GM19351 (cell line): ENCODE results near the gene C13orf46.

Source experiments
- ATAC-seq: cut with Tn5 transposase; IDR thresholded peaks from one replicate; pipeline ENCODE4 v1.9.1; 2021; ENCODE audit warnings: mild to moderate bottlenecking, moderate library complexity; ENCODE audit not compliant: unreplicated experiment

The C13orf46 gene

GRCh38 chr13:113939944-113940297 lies 34.0 kb downstream of the C13orf46 start:
- ATAC-seq: no peak

- no peak for ATAC-seq
These were observed 34.5 kb downstream of the C13orf46 start for GRCh38 chr13:113939129-113939943.

GRCh38 chr13:113938716-113939115 lies 35.2 kb downstream of the C13orf46 start:
- no peak for ATAC-seq

GRCh38 chr13:113938246-113938645 lies 35.6 kb downstream of the C13orf46 start:
- ATAC-seq: no peak

GRCh38 chr13:113937527-113938180 lies 36.2 kb downstream of the C13orf46 start:
- no peak for ATAC-seq

- ATAC-seq: no peak
These were observed 36.8 kb downstream of the C13orf46 start for GRCh38 chr13:113937073-113937472.

GRCh38 chr13:113936166-113936965 lies 37.5 kb downstream of the C13orf46 start:
- ATAC-seq: no peak

- no peak for ATAC-seq
These were observed 38.7 kb downstream of the C13orf46 start for GRCh38 chr13:113935001-113935844.

- ATAC-seq: no peak
These were observed 39.3 kb downstream of the C13orf46 start for GRCh38 chr13:113934576-113934975.

GRCh38 chr13:113933901-113934300 lies 40.0 kb downstream of the C13orf46 start:
- ATAC-seq: no peak

GRCh38 chr13:113931841-113932459 lies 41.9 kb downstream of the C13orf46 start:
- no peak for ATAC-seq

GRCh38 chr13:113930671-113931637 lies 42.9 kb downstream of the C13orf46 start:
- ATAC-seq: peak; percentile 72

GRCh38 chr13:113929628-113930615 lies 44.0 kb downstream of the C13orf46 start:
- no peak for ATAC-seq

- ATAC-seq: no peak
These were observed 44.9 kb downstream of the C13orf46 start for GRCh38 chr13:113928685-113929627.

- no peak for ATAC-seq
These were observed 46.0 kb downstream of the C13orf46 start for GRCh38 chr13:113927661-113928581.
